Activated gamma-delta T cell treated with anti-CD3 and anti-CD28 coated beads, Interleukin-2, amount 50 U/mL, for 16 hours (primary cell): ENCODE measurements around the gene RNF121.

Source experiments
- DNase-seq: peaks from one replicate; pipeline ENCODE4 v3.0.0-alpha.2; 2020; ENCODE audit warnings: low read depth

The RNF121 gene

GRCh38 chr11:71935338-71935925, 6.6 kb downstream of the RNF121 start:
- DNase-seq = no peak

GRCh38 chr11:71936825-71937224, 8.0 kb downstream of the RNF121 start:
- DNase-seq = no peak

DNA sequence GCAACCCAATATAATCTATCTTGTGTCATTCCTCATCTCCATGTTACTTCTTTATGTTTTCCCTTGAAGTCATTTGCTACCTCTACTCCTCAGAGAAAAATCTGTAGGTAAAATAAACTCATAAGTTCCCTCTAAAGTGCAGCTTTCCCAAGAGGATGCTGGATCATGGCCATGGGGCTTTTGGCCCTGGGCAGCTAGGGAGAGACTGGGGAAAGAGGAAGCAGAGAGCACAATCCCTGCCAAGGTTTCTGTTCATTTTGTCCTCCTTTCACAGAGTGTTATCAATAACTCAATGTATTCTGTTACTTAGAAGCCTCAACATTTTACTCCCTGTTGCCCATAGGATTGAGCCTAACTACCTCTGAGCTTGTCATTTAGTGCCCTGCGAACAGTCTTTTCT, 9.0 kb downstream of the RNF121 start:
- no peak for DNase-seq

GRCh38 chr11:71940561-71941219, 11.8 kb downstream of the RNF121 start:
- no peak for DNase-seq

GRCh38 chr11:71946144-71946571, 17.3 kb downstream of the RNF121 start:
- DNase-seq = no peak

DNA sequence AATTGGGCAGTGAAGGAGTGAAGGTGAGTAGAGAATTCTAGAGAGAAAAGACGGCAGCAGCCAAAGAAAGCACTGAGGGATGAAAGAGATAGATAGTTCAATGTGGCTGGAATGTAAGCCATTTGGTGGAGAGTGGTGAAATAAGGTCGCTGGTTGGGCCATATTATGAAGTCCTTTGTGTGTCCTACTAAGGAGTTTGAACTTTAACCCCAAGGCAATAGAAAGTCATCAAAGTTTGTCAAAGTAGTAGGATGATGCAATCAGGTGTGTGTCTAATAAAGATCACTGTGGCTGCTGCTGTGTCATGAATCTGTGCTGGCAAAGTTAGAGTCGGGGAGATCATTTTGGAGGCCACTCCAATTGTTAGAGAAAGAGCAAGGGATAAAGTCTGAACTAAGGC, 18.7 kb downstream of the RNF121 start:
- DNase-seq = no peak

- no peak for DNase-seq
Measured at GRCh38 chr11:71948314-71949027, 19.6 kb downstream of the RNF121 start.

DNA sequence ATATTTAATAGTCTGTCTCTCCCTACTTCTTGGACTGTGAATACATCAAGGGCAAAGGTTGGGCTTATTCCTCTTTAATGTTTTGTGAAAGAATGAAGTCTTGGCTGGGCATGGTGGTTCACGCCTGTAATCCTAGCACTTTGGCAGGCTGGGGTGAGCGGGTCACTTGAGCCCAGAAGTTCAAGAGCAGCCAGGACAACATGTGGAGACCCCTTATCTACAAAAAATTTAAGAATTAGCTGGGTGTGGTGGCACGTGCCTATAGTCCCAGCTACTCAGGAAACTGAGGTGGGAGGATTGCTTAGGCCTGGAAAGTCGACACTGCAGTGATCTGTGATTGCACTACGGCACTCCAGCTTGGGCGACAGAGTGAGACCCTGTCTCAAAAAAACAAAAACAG, 20.2 kb downstream of the RNF121 start:
- no peak for DNase-seq

- no peak for DNase-seq
Measured at GRCh38 chr11:71951741-71952310, 23.0 kb downstream of the RNF121 start.

GRCh38 chr11:71955898-71956456, 27.1 kb downstream of the RNF121 start:
- no peak for DNase-seq

DNA sequence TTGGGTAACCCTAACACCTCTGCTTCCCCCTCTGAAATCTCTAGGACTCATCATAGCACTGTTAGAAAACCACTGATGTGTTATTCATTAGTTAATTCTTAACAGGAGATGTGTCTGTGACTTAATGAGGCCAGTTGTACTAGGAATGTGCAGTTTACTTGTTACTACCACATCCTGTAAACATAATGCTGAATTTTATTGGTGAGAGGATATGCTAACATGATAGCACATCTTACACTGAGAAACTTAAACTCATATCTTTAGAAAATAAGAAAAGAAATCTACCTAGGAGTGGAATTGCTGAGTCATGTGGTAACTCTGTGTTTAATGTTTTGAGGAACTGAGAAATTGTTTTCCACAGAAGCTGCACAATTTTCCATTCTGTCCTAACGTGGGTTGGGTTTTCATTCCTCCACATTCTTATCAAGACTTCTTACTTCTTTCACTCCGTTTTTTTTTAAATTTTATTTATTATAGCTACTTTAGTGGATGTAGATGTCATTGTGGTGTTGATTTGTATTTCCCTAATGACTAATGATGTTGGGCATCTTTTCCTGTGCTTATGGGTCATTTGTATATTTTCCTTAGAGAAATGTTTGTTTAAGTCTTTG, 33.7 kb downstream of the RNF121 start:
- no peak for DNase-seq

- DNase-seq = no peak
Measured at GRCh38 chr11:71963468-71963867, 34.6 kb downstream of the RNF121 start.

GRCh38 chr11:71964641-71965040, 35.8 kb downstream of the RNF121 start:
- DNase-seq = no peak

DNA sequence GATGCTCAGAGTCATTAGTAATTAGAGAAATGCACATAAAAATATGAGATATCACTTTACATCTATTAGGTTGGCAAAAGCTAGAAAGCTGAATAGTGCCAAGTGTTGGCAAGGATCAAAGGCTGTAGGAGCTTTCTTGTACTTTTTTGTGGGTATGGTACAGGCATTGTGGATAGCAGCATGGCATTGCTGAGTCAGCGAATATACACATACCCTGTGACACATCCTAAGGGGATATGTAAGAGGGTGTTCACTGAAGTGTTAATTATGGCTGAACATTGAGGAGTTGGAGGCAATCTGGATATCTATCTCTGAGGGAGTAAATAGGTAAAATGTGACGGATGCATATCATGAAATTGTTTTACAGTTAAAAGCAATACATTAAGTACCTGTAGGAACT, 42.8 kb downstream of the RNF121 start:
- no peak for DNase-seq

DNA sequence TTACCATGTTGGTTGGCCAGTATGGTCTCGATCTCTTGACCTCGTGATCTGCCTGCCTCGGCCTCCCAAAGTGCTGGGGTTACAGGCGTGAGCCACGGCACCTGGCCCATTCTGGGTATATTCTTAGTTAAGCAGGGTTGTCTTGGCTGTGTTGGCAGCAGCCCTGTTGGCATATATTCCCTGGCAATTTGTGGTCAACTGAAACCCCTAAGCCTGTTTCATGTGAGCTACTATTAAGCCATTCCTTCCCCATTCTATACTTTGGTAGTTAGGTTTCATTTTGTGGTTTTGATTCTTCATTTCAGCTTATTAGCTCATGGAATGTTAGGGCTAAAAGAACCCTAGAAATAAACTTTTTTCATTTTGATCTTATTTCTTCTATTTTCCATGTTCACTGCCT, 47.7 kb downstream of the RNF121 start:
- no peak for DNase-seq

GRCh38 chr11:71977090-71977489, 48.2 kb downstream of the RNF121 start:
- DNase-seq = no peak

DNA sequence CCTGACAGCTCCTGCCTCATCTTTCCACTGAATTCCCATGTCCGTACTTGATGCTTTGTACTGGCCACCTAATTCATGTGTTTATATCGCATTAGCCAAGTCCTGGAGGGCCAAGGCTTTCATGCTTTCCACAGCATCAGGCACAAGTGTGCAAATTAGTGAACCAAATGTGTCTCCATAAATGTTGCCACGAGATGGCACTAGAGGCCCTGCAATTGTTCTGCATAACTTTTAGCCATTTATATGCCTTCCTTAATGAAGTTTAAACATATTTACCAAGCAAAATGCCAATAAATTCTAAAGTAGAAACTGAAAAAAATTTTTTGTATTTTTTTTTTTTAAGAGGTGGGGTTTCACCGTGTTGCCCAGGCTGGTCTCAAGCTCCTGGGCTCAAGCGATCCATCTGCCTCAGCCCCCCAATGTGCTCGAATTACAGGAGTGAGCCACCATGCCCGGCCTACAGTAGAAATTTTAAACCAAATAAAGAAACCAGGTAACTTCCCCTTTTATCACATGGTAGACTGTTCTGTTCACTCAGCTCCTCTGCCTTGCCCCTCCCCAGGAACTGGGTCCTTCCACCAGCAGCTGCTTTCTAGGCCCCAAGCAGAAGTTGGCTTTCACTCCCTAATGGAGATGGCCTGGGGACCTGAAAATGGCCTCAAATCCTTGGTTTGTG, 49.0 kb downstream of the RNF121 start:
- peak; percentile 19 for DNase-seq

DNA sequence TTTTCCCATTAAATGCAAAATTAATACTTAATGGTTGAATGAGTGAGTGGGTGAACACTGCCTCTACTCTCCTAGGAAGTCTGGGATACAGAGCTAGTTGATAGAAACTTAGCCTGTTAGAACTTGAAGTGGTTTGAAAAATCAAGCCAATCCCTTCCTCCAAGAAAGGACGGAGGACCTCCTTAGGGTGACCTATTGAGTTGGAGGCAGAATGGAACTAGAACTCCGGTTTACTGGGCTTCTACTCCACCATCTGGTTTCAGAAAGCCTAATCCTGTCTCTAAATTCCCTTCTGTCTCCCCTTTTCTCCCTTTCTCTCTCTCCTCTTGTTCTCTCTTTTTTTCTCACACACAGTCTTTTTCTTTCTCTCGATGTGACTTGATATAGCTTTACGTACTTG, 50.2 kb downstream of the RNF121 start:
- no peak for DNase-seq

GRCh38 chr11:71979602-71980001, 50.8 kb downstream of the RNF121 start:
- no peak for DNase-seq

DNA sequence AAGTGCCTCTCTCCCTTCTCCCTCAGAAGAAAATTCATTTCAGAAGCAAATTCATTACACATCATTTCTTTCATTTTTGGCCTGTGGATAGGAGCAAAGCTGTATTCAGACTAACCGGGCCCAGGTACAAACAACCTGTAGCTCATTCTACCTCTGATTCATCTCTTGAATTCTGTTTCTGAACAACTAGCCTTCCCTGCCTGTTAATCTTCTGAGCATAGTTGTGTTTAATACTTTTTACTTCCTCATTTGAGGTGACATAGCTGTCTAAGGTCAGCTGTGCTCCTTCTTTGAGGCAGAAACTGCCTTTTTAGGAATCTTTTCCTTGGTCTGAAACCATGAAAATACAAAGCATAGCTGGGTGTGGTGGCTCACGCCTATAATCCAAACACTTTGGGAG, 57.3 kb downstream of the RNF121 start:
- no peak for DNase-seq

GRCh38 chr11:71987521-71987920, 58.7 kb downstream of the RNF121 start:
- no peak for DNase-seq

GRCh38 chr11:71988050-71988449, 59.2 kb downstream of the RNF121 start:
- no peak for DNase-seq
